Dedifferentiated amniotic fluid mesenchymal stem cell (primary cell): ENCODE data around the gene ARHGEF38.
"Not testable (repeated sequence)": the region's sequence is repeated elsewhere in the genome, so short reads cannot be mapped to it uniquely, and the experiment has no call there.

Experiments used
- DNase-seq: peaks from one replicate; pipeline ENCODE4 v3.0.0-alpha.2; 2016; ENCODE audit errors: extremely low spot score

ARHGEF38 gene

GRCh38 chr4:105609819-105610218, 57.4 kb downstream of the ARHGEF38 start:
- not testable (repeated sequence) for DNase-seq

- no peak for DNase-seq
These were observed 60.9 kb downstream of the ARHGEF38 start for GRCh38 chr4:105613306-105613705.

GRCh38 chr4:105619188-105619931, 66.9 kb downstream of the ARHGEF38 start:
- no peak for DNase-seq

GRCh38 chr4:105620640-105621323, 68.4 kb downstream of the ARHGEF38 start:
- no peak for DNase-seq

GRCh38 chr4:105622269-105622668, 69.8 kb downstream of the ARHGEF38 start:
- DNase-seq = no peak

- DNase-seq = no peak
These were observed 70.7 kb downstream of the ARHGEF38 start for GRCh38 chr4:105623099-105623498.

GRCh38 chr4:105624530-105624929, 72.1 kb downstream of the ARHGEF38 start:
- DNase-seq = no peak

GRCh38 chr4:105625214-105625613, 72.8 kb downstream of the ARHGEF38 start:
- DNase-seq = no peak

GRCh38 chr4:105626846-105627245, 74.4 kb downstream of the ARHGEF38 start:
- no peak for DNase-seq

GRCh38 chr4:105627620-105628019, 75.2 kb downstream of the ARHGEF38 start:
- DNase-seq = no peak

- no peak for DNase-seq
These were observed 78.5 kb downstream of the ARHGEF38 start for GRCh38 chr4:105630670-105631655.

- DNase-seq = no peak
These were observed 79.5 kb downstream of the ARHGEF38 start for GRCh38 chr4:105631818-105632400.

- no peak for DNase-seq
These were observed 80.2 kb downstream of the ARHGEF38 start for GRCh38 chr4:105632599-105632998.

GRCh38 chr4:105633241-105633640, 80.8 kb downstream of the ARHGEF38 start:
- no peak for DNase-seq

GRCh38 chr4:105634402-105635080, 82.1 kb downstream of the ARHGEF38 start:
- no peak for DNase-seq

GRCh38 chr4:105637408-105638176, 85.2 kb downstream of the ARHGEF38 start:
- DNase-seq = no peak

- no peak for DNase-seq
These were observed 89.4 kb downstream of the ARHGEF38 start for GRCh38 chr4:105641845-105642244.

GRCh38 chr4:105644257-105644656, 91.8 kb downstream of the ARHGEF38 start:
- DNase-seq = no peak

GRCh38 chr4:105645440-105645839, 93.0 kb downstream of the ARHGEF38 start:
- DNase-seq = no peak

GRCh38 chr4:105650190-105650589, 97.8 kb downstream of the ARHGEF38 start:
- no peak for DNase-seq
